ENCODE results near the gene ACTL8.

The ACTL8 gene

GRCh38 chr1:17775796-17776195 lies 20.7 kb downstream of the ACTL8 start:
- TF ChIP-seq FOXM1 (IDR thresholded peaks at IDR 0.05; ENCODE audit: borderline replicate concordance, low read depth) (no peak), TEAD4 (IDR thresholded peaks at IDR 0.05) (no peak), TAF1 (IDR thresholded peaks at IDR 0.05; ENCODE audit: low read depth) (no peak), RAD21 (IDR thresholded peaks at IDR 0.05; ENCODE audit: low read depth) (no peak), CREB1 (IDR thresholded peaks at IDR 0.05; ENCODE audit: low read depth) (no peak), USF1 (IDR thresholded peaks at IDR 0.05) (no peak), TCF12 (IDR thresholded peaks at IDR 0.05; ENCODE audit: low read depth) (no peak), ZBTB7A (IDR thresholded peaks at IDR 0.05; ENCODE audit: low read depth) (no peak), YY1 (IDR thresholded peaks at IDR 0.05; ENCODE audit: low read depth) (no peak), REST (IDR thresholded peaks at IDR 0.05; ENCODE audit: low read depth) (no peak), EGR1 (IDR thresholded peaks at IDR 0.05) (no peak), CEBPB (IDR thresholded peaks at IDR 0.05) (no peak), EP300 (IDR thresholded peaks at IDR 0.05; ENCODE audit: borderline replicate concordance) (no peak), NFIC (IDR thresholded peaks at IDR 0.05) (no peak)
- TF ChIP-seq, protein P1, sequence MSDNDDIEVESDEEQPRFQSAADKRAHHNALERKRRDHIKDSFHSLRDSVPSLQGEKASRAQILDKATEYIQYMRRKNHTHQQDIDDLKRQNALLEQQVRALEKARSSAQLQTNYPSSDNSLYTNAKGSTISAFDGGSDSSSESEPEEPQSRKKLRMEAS (IDR thresholded peaks at IDR 0.05): no peak

GRCh38 chr1:17776426-17776825 lies 21.3 kb downstream of the ACTL8 start:
- no peak for TF ChIP-seq REST (IDR thresholded peaks at IDR 0.05; ENCODE audit: low read depth)
- TF ChIP-seq ZBTB7A (IDR thresholded peaks at IDR 0.05; ENCODE audit: low read depth): no peak
- no peak for TF ChIP-seq CREB1 (IDR thresholded peaks at IDR 0.05; ENCODE audit: low read depth)
- no peak for TF ChIP-seq EP300 (IDR thresholded peaks at IDR 0.05; ENCODE audit: borderline replicate concordance)
- no peak for TF ChIP-seq TAF1 (IDR thresholded peaks at IDR 0.05; ENCODE audit: low read depth)
- no peak for TF ChIP-seq CEBPB (IDR thresholded peaks at IDR 0.05)
- no peak for TF ChIP-seq NFIC (IDR thresholded peaks at IDR 0.05)
- no peak for TF ChIP-seq USF1 (IDR thresholded peaks at IDR 0.05)

GRCh38 chr1:17777330-17777729 lies 22.2 kb downstream of the ACTL8 start:
- TF ChIP-seq USF1 (IDR thresholded peaks at IDR 0.05) (no peak), REST (IDR thresholded peaks at IDR 0.05; ENCODE audit: low read depth) (no peak), RAD21 (IDR thresholded peaks at IDR 0.05; ENCODE audit: low read depth) (no peak), TEAD4 (IDR thresholded peaks at IDR 0.05) (no peak)
- TF ChIP-seq, protein P1 (IDR thresholded peaks at IDR 0.05): no peak

GRCh38 chr1:17777818-17778217 lies 22.7 kb downstream of the ACTL8 start:
- TF ChIP-seq TCF12 (IDR thresholded peaks at IDR 0.05; ENCODE audit: low read depth) (no peak), TAF1 (IDR thresholded peaks at IDR 0.05; ENCODE audit: low read depth) (no peak), RAD21 (IDR thresholded peaks at IDR 0.05; ENCODE audit: low read depth) (no peak), CREB1 (IDR thresholded peaks at IDR 0.05; ENCODE audit: low read depth) (no peak), EP300 (IDR thresholded peaks at IDR 0.05; ENCODE audit: borderline replicate concordance) (no peak), EGR1 (IDR thresholded peaks at IDR 0.05) (no peak), CEBPB (IDR thresholded peaks at IDR 0.05) (no peak), TEAD4 (IDR thresholded peaks at IDR 0.05) (no peak), REST (IDR thresholded peaks at IDR 0.05; ENCODE audit: low read depth) (no peak), ZBTB7A (IDR thresholded peaks at IDR 0.05; ENCODE audit: low read depth) (no peak), NFIC (IDR thresholded peaks at IDR 0.05) (no peak), USF1 (IDR thresholded peaks at IDR 0.05) (no peak), FOXM1 (IDR thresholded peaks at IDR 0.05; ENCODE audit: borderline replicate concordance, low read depth) (no peak), YY1 (IDR thresholded peaks at IDR 0.05; ENCODE audit: low read depth) (no peak)
- TF ChIP-seq, protein P1 (IDR thresholded peaks at IDR 0.05): no peak

Measured in Ishikawa (cell line).